Keratinocyte (primary cell): ENCODE measurements around the gene FGF18.
"Not testable (repeated sequence)": the region's sequence is repeated elsewhere in the genome, so short reads cannot be mapped to it uniquely, and the experiment has no call there.

Source experiments
- EZH2 ChIP-seq: IDR thresholded peaks from one replicate; pipeline ENCODE4 v1.6.1; 2012; ENCODE audit warnings: inconsistent platforms, mild to moderate bottlenecking, low read length, moderate library complexity
- TF ChIP-seq, protein P1 (sequence below), 3 experiments: IDR thresholded peaks in 1 of 3; conservative IDR thresholded peaks in 1 of 3; optimal IDR thresholded peaks in 1 of 3; 2 replicates in 2 of 3; 3 replicates in 1 of 3; pipeline versions ENCODE3 to v1.5.1; 2011; ENCODE audit warnings: low read length in 3 of 3, mild to moderate bottlenecking in 3 of 3, moderate library complexity in 2 of 3, control low read depth in 1 of 3, inconsistent platforms in 1 of 3; ENCODE audit not compliant: insufficient read depth in 2 of 3; ENCODE audit errors: extremely low read depth in 1 of 3

DNA sequence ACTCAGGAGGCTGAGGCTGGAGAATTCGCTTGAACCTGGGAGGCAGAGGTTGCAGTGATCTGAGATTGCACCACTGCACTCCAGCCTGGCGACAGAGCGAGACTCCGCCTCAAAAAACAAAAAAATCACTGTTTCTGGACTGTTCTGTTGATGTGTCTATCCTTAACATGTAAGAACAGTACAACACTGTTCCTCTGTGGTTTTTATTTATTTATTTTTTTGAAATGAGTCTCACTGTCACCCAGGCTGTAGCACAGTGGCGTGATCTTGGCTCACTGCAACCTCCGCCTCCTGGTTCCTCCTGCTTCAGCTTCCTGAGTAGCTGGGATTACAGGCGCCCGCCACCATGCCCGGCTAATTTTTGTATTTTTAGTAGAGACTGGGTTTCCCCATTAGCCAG lies 20.8 kb upstream of the FGF18 start:
- not testable (repeated sequence) for TF ChIP-seq EZH2
- TF ChIP-seq, protein P1, sequence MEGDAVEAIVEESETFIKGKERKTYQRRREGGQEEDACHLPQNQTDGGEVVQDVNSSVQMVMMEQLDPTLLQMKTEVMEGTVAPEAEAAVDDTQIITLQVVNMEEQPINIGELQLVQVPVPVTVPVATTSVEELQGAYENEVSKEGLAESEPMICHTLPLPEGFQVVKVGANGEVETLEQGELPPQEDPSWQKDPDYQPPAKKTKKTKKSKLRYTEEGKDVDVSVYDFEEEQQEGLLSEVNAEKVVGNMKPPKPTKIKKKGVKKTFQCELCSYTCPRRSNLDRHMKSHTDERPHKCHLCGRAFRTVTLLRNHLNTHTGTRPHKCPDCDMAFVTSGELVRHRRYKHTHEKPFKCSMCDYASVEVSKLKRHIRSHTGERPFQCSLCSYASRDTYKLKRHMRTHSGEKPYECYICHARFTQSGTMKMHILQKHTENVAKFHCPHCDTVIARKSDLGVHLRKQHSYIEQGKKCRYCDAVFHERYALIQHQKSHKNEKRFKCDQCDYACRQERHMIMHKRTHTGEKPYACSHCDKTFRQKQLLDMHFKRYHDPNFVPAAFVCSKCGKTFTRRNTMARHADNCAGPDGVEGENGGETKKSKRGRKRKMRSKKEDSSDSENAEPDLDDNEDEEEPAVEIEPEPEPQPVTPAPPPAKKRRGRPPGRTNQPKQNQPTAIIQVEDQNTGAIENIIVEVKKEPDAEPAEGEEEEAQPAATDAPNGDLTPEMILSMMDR (optimal IDR thresholded peaks at IDR 0.05 in 1 of 3, IDR thresholded peaks at IDR 0.05 in 1 of 3, conservative IDR thresholded peaks at IDR 0.05 in 1 of 3; ENCODE audit: extremely low read depth in 1 of 3, insufficient read depth in 2 of 3, low read length in 3 of 3) = not testable (repeated sequence)
